ENCODE data around the gene RBMS2. TPM values are rescaled to one million over a fixed set of nuclear protein-coding genes. Genes with fewer than 3 reads are reported as not detected.

The RBMS2 gene
- total RNA-seq, 4 donors from 2014 or later, result 17.3 to 55.1 (median 25.2) TPM

DNA sequence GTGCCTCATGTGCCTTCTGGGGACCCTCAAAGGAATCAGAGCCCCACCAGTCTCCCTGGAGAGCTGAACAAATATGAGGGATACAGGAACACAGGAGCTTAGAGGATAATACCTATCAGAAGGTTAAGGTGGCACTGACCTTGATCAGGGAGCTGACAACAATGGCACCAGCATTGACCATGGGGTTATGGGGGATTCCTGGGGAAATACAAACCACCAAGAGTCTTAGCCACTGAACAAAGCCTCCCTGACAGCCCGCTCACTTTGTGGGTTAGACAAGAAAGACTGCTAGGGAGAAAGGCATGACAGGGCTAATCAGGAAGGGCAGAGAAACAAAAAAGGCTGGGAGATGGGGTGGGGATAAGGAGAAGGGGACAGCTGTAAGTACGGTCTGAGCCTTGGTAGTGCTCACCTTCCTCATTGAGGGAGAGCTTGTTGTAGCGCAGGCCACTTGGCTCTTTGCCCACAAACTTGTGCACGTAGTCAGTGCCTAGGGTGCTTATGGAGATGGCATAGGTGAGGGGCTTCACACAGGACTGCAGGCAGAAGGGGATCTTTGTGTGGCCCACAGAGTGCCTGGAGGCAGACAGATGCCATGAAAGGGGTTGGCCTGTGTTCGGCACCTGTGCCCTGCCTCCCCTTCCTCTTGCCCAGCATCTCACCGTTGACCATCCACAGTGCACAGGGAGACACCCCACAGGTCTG is 43.9 kb upstream of the RBMS2 start:
- DNase-seq, result no peak
- H3K9me3 ChIP-seq, result no peaks in the 10 kb centered on the region
- H3K36me3 ChIP-seq, result no peaks in the 10 kb centered on the region
- intact Hi-C loops (cut with DNase I; ENCODE audit: low total_unique reads) (no loop called here), in situ Hi-C loops (cut with MboI; ENCODE audit: low pct_ligation_motif_present in 1 of 4, low pct_unique_long_range_greater_than_20kb in 1 of 4, low sequenced_read_pairs in 3 of 4) (no loop called here)
- no peak overlapping the region for H3K27ac ChIP-seq
- 86 to 90% methylated on average over 4 to 6 of the region's 6 CpGs for WGBS, 2 donors (ENCODE audit: low coverage in 1 of 2)
- TF ChIP-seq POLR2A (IDR thresholded peaks at IDR 0.05), result no peak
- TF ChIP-seq, protein P1, sequence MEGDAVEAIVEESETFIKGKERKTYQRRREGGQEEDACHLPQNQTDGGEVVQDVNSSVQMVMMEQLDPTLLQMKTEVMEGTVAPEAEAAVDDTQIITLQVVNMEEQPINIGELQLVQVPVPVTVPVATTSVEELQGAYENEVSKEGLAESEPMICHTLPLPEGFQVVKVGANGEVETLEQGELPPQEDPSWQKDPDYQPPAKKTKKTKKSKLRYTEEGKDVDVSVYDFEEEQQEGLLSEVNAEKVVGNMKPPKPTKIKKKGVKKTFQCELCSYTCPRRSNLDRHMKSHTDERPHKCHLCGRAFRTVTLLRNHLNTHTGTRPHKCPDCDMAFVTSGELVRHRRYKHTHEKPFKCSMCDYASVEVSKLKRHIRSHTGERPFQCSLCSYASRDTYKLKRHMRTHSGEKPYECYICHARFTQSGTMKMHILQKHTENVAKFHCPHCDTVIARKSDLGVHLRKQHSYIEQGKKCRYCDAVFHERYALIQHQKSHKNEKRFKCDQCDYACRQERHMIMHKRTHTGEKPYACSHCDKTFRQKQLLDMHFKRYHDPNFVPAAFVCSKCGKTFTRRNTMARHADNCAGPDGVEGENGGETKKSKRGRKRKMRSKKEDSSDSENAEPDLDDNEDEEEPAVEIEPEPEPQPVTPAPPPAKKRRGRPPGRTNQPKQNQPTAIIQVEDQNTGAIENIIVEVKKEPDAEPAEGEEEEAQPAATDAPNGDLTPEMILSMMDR (IDR thresholded peaks at IDR 0.05), result no peak
- TF ChIP-seq EP300 (IDR thresholded peaks at IDR 0.05; ENCODE audit: low read depth), result no peak
- TF ChIP-seq POLR2AphosphoS5 (IDR thresholded peaks at IDR 0.05), result no peak
- no peaks in the 10 kb centered on the region for H3K27me3 ChIP-seq
- no peak overlapping the region for H3K4me3 ChIP-seq
- no peaks in the 10 kb centered on the region for H3K4me1 ChIP-seq

DNA sequence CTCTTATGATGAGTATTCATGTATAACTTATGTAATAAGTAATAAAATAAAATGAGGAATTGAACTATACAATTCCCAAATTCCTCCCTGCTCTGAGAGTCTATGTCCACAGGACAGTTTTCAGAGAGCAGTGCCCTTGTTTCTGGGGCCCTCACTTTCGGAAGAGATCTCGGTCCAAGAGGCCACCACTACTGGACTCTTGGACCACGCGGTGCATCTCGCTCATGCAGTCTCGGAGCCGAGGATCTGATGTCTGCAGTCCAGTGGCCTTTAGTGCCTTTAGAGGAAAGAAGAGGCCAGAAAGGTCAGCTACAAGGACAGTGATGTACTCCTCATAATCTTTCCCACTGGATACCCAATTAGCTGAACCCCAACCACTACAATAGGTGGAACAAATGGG is 42.0 kb upstream of the RBMS2 start:
- in situ Hi-C loops (cut with MboI; ENCODE audit: low pct_ligation_motif_present in 1 of 4, low pct_unique_long_range_greater_than_20kb in 1 of 4, low sequenced_read_pairs in 3 of 4), result no loop called here

DNA sequence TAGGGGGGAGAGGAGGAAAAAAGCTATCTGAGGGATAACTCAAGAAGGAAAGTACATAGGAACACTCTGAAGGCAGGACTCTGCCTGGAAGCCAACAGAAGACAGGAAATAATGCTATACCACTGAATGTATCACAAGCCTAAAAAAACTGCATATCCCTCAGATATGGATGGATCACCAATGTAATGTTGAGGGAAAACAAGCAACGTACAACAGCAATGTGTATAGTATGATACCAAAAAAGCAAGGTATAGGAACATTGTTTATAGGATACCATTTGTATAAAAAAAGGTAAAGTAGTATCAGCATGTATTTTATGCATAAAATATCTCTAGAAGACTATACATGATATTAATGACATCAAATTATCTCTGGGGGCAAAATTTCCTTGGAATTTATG is 37.1 kb upstream of the RBMS2 start:
- in situ Hi-C loops (cut with MboI; ENCODE audit: low pct_ligation_motif_present in 1 of 4, low pct_unique_long_range_greater_than_20kb in 1 of 4, low sequenced_read_pairs in 3 of 4) (no loop called here), intact Hi-C loops (cut with DNase I; ENCODE audit: low total_unique reads) (no loop called here)
- Histone ChIP-seq H3K36me3 (no peaks in the 10 kb centered on the region), H3K4me1 (peaks cover 0 to 18% (median 16%) of the 10 kb centered on the region in 4 donors), H3K27me3 (peaks cover 12% of the 10 kb centered on the region), H3K9me3 (no peaks in the 10 kb centered on the region), H3K4me3 (no peak overlapping the region), H3K27ac (no peak overlapping the region)
- no peak for DNase-seq
- 71 to 80% methylated on average over 1 of the region's 1 CpG for WGBS, 2 donors (ENCODE audit: low coverage in 1 of 2)
- TF ChIP-seq EP300 (IDR thresholded peaks at IDR 0.05; ENCODE audit: low read depth) (no peak), POLR2AphosphoS5 (IDR thresholded peaks at IDR 0.05) (no peak), POLR2A (IDR thresholded peaks at IDR 0.05) (no peak)
- TF ChIP-seq, protein P1 (IDR thresholded peaks at IDR 0.05), result no peak

More for the DNA sequence above, 42.0 kb upstream of the RBMS2 start:
- Histone ChIP-seq H3K36me3 (no peaks in the 10 kb centered on the region), H3K27ac (no peak overlapping the region), H3K27me3 (no peaks in the 10 kb centered on the region), H3K4me3 (no peak overlapping the region), H3K4me1 (no peaks in the 10 kb centered on the region), H3K9me3 (no peaks in the 10 kb centered on the region)
- no peak for DNase-seq
- WGBS, 2 donors (ENCODE audit: low coverage in 1 of 2), result 92 to 93% methylated on average over 4 to 7 of the region's 7 CpGs
- TF ChIP-seq EP300 (IDR thresholded peaks at IDR 0.05; ENCODE audit: low read depth) (no peak), POLR2AphosphoS5 (IDR thresholded peaks at IDR 0.05) (no peak), POLR2A (IDR thresholded peaks at IDR 0.05) (no peak)
- TF ChIP-seq, protein P1 (IDR thresholded peaks at IDR 0.05), result no peak
- intact Hi-C loops (cut with DNase I; ENCODE audit: low total_unique reads), result no loop called here

DNA sequence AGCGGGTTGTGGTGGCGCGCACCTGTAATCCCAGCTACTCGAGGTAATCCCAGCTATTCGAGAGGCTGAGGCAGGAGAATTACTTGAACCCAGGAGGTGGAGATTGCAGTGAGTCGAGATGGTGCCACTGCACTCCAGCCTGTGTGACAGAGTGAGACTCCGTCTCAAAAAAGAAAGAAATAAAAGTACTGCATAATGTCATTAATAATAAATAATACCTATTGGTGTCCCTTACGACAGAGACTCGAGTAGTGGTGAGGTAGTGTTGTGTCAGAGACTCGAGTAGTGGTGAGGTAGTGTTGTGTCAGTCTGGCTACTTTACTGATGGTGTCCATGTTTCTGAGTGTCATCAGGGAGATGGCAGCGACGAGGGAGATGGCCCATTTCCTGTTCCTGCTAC is 34.9 kb upstream of the RBMS2 start:
- peaks cover 31% of the 10 kb centered on the region for H3K27me3 ChIP-seq
- H3K4me3 ChIP-seq, result no peak overlapping the region
- no peaks in the 10 kb centered on the region for H3K36me3 ChIP-seq
- intact Hi-C loops (cut with DNase I; ENCODE audit: low total_unique reads), result no loop called here
- H3K9me3 ChIP-seq, result no peaks in the 10 kb centered on the region
- 88 to 100% methylated on average over 1 to 12 of the region's 12 CpGs for WGBS, 2 donors (ENCODE audit: low coverage in 1 of 2)
- TF ChIP-seq POLR2AphosphoS5 (IDR thresholded peaks at IDR 0.05), result no peak
- TF ChIP-seq EP300 (IDR thresholded peaks at IDR 0.05; ENCODE audit: low read depth), result no peak
- TF ChIP-seq POLR2A (IDR thresholded peaks at IDR 0.05), result no peak
- TF ChIP-seq, protein P1 (IDR thresholded peaks at IDR 0.05), result no peak
- in situ Hi-C loops (cut with MboI; ENCODE audit: low pct_ligation_motif_present in 1 of 4, low pct_unique_long_range_greater_than_20kb in 1 of 4, low sequenced_read_pairs in 3 of 4), result no loop called here
- peaks cover 0 to 18% (median 16%) of the 10 kb centered on the region in 4 donors for H3K4me1 ChIP-seq
- H3K27ac ChIP-seq, result no peak overlapping the region
- no peak for DNase-seq

Measured in transverse colon (tissue), 4 donors.